Fibroblast of lung (primary cell): Measurements from ENCODE around the gene CHST9.

Experiments used
- EZH2 ChIP-seq: IDR thresholded peaks from 2 replicates; pipeline ENCODE4 v1.5.1; 2012; ENCODE audit warnings: low read length, control low read depth, mild to moderate bottlenecking; ENCODE audit errors: missing control alignments
- TF ChIP-seq, protein P1 (sequence below), 2 donors: IDR thresholded peaks in 1 of 2; conservative IDR thresholded peaks in 1 of 2; 1 replicate in 1 of 2; 2 replicates in 1 of 2; pipeline ENCODE4 v1.5.1; 2011 to 2012; ENCODE audit warnings: low read length in 2 of 2, control low read depth in 1 of 2, inconsistent platforms in 1 of 2, low read depth in 1 of 2, mild to moderate bottlenecking in 1 of 2

- no peak for TF ChIP-seq EZH2
- TF ChIP-seq, protein P1, sequence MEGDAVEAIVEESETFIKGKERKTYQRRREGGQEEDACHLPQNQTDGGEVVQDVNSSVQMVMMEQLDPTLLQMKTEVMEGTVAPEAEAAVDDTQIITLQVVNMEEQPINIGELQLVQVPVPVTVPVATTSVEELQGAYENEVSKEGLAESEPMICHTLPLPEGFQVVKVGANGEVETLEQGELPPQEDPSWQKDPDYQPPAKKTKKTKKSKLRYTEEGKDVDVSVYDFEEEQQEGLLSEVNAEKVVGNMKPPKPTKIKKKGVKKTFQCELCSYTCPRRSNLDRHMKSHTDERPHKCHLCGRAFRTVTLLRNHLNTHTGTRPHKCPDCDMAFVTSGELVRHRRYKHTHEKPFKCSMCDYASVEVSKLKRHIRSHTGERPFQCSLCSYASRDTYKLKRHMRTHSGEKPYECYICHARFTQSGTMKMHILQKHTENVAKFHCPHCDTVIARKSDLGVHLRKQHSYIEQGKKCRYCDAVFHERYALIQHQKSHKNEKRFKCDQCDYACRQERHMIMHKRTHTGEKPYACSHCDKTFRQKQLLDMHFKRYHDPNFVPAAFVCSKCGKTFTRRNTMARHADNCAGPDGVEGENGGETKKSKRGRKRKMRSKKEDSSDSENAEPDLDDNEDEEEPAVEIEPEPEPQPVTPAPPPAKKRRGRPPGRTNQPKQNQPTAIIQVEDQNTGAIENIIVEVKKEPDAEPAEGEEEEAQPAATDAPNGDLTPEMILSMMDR (conservative IDR thresholded peaks at IDR 0.05 in 1 of 2, IDR thresholded peaks at IDR 0.05 in 1 of 2; ENCODE audit: low read depth in 1 of 2, low read length in 2 of 2): no peak
Measured at GRCh38 chr18:26901020-26901419, 284.1 kb downstream of the CHST9 start.
